ENCODE data around the gene GDF9. TPM values are rescaled to one million over a fixed set of nuclear protein-coding genes. Genes with fewer than 3 reads are reported as not detected.

GDF9 gene
- total RNA-seq, 1 donor from 2014 or later, result 0.69 TPM

- no peak overlapping the region for H3K4me3 Mint-ChIP-seq (ENCODE audit: unreplicated experiment)
- no peak overlapping the region for H3K27ac Mint-ChIP-seq (ENCODE audit: unreplicated experiment)
- no peaks in the 10 kb centered on the region for H3K9me3 Mint-ChIP-seq (ENCODE audit: unreplicated experiment)
- H3K27me3 Mint-ChIP-seq (ENCODE audit: unreplicated experiment), result peaks cover 2% of the 10 kb centered on the region
- TF ChIP-seq CTCF (IDR thresholded peaks at IDR 0.05; ENCODE audit: partially characterized antibody, unreplicated experiment), result no peak
- H3K36me3 Mint-ChIP-seq (ENCODE audit: unreplicated experiment), result no peaks in the 10 kb centered on the region
- H3K4me1 Mint-ChIP-seq (ENCODE audit: low read depth, unreplicated experiment), result no peaks in the 10 kb centered on the region
- no peak for DNase-seq
Measured at GRCh38 chr5:132839426-132840301, 26.6 kb downstream of the GDF9 start.

- H3K4me1 Mint-ChIP-seq (ENCODE audit: low read depth, unreplicated experiment), result no peaks in the 10 kb centered on the region
- H3K27me3 Mint-ChIP-seq (ENCODE audit: unreplicated experiment), result peaks cover 2% of the 10 kb centered on the region
- H3K27ac Mint-ChIP-seq (ENCODE audit: unreplicated experiment), result no peak overlapping the region
- DNase-seq, result no peak
- no peaks in the 10 kb centered on the region for H3K9me3 Mint-ChIP-seq (ENCODE audit: unreplicated experiment)
- no peaks in the 10 kb centered on the region for H3K36me3 Mint-ChIP-seq (ENCODE audit: unreplicated experiment)
- no peak for TF ChIP-seq CTCF (IDR thresholded peaks at IDR 0.05; ENCODE audit: partially characterized antibody, unreplicated experiment)
- no peak overlapping the region for H3K4me3 Mint-ChIP-seq (ENCODE audit: unreplicated experiment)
Measured at GRCh38 chr5:132838516-132839282, 27.6 kb downstream of the GDF9 start.

- H3K4me1 Mint-ChIP-seq (ENCODE audit: low read depth, unreplicated experiment), result no peaks in the 10 kb centered on the region
- TF ChIP-seq CTCF (IDR thresholded peaks at IDR 0.05; ENCODE audit: partially characterized antibody, unreplicated experiment), result no peak
- no peak overlapping the region for H3K4me3 Mint-ChIP-seq (ENCODE audit: unreplicated experiment)
- no peak overlapping the region for H3K27ac Mint-ChIP-seq (ENCODE audit: unreplicated experiment)
- peaks cover 2% of the 10 kb centered on the region for H3K27me3 Mint-ChIP-seq (ENCODE audit: unreplicated experiment)
- no peak for DNase-seq
- H3K9me3 Mint-ChIP-seq (ENCODE audit: unreplicated experiment), result no peaks in the 10 kb centered on the region
- no peaks in the 10 kb centered on the region for H3K36me3 Mint-ChIP-seq (ENCODE audit: unreplicated experiment)
Measured at GRCh38 chr5:132837868-132838267, 28.4 kb downstream of the GDF9 start.

GRCh38 chr5:132836852-132837251, 29.4 kb downstream of the GDF9 start:
- no peak for DNase-seq
- Mint-ChIP-seq H3K27me3 (ENCODE audit: unreplicated experiment) (peaks cover 2% of the 10 kb centered on the region), H3K4me3 (ENCODE audit: unreplicated experiment) (no peak overlapping the region), H3K4me1 (ENCODE audit: low read depth, unreplicated experiment) (no peaks in the 10 kb centered on the region), H3K36me3 (ENCODE audit: unreplicated experiment) (no peaks in the 10 kb centered on the region), H3K27ac (ENCODE audit: unreplicated experiment) (no peak overlapping the region), H3K9me3 (ENCODE audit: unreplicated experiment) (no peaks in the 10 kb centered on the region)
- TF ChIP-seq CTCF (IDR thresholded peaks at IDR 0.05; ENCODE audit: partially characterized antibody, unreplicated experiment), result no peak

GRCh38 chr5:132834057-132834456, 32.2 kb downstream of the GDF9 start:
- no peak for DNase-seq
- Mint-ChIP-seq H3K4me3 (ENCODE audit: unreplicated experiment) (no peak overlapping the region), H3K27ac (ENCODE audit: unreplicated experiment) (no peak overlapping the region), H3K4me1 (ENCODE audit: low read depth, unreplicated experiment) (no peaks in the 10 kb centered on the region), H3K27me3 (ENCODE audit: unreplicated experiment) (peaks cover 14% of the 10 kb centered on the region), H3K36me3 (ENCODE audit: unreplicated experiment) (no peaks in the 10 kb centered on the region), H3K9me3 (ENCODE audit: unreplicated experiment) (peaks cover 5% of the 10 kb centered on the region)
- TF ChIP-seq CTCF (IDR thresholded peaks at IDR 0.05; ENCODE audit: partially characterized antibody, unreplicated experiment), result no peak
